B cell (primary cell): ENCODE results near the gene SRPK1. TPM values are rescaled to one million over a fixed set of nuclear protein-coding genes. Genes with fewer than 3 reads are reported as not detected.
"Not testable (repeated sequence)": the region's sequence is repeated elsewhere in the genome, so short reads cannot be mapped to it uniquely, and the experiment has no call there.

ENCODE experiments used
- ATAC-seq: fragments of 200-7000 bp; cut with Tn5 transposase; one replicate; pipeline ENCODE4 v1.10.0; 2021; ENCODE audit warnings: low read depth, mild to moderate bottlenecking, moderate number of reproducible peaks, moderate library complexity
- CTCF ChIA-PET: fragments of 350-600 bp; sonication (Branson Sonifier 250); formaldehyde crosslinking; loops from one replicate; lab custom pipeline; 2021; ENCODE audit warnings: antibody characterized with exemption, inconsistent platforms; lab: Charles Lee
- POLR2A ChIA-PET: fragments of 350-600 bp; sonication (Branson Sonifier 250); formaldehyde crosslinking; loops from one replicate; lab custom pipeline; 2021; ENCODE audit warnings: antibody characterized with exemption; lab: Charles Lee
- DNase-seq: peaks from one replicate; pipeline ENCODE4 v3.0.0; 2013
- H2AFZ ChIP-seq: 2 replicates; pipeline ENCODE4 v1.6.1; 2012; ENCODE audit warnings: mild to moderate bottlenecking, low read depth, low read length; ENCODE audit not compliant: insufficient read depth, poor library complexity, severe bottlenecking
- H3K27ac ChIP-seq, 2 donors: 1 replicate in 1 of 2; 2 replicates in 1 of 2; pipeline ENCODE4 v1.5.1; 2012 to 2013; ENCODE audit warnings: low read length in 2 of 2, mild to moderate bottlenecking in 2 of 2, moderate library complexity in 1 of 2
- H3K27me3 ChIP-seq, 4 experiments: fragments of 200-600 bp in 1 of 4; sonication (generic) in 1 of 4; replicated peaks in 1 of 4; 1 replicate in 2 of 4; 2 replicates in 2 of 4; pipeline versions ENCODE4 v1.6.1 to v1.7.0; 2013 to 2016; ENCODE audit warnings: low read length in 3 of 4, mild to moderate bottlenecking in 2 of 4, mixed read lengths in 1 of 4, moderate library complexity in 1 of 4; ENCODE audit not compliant: insufficient read depth in 4 of 4, control insufficient read depth in 3 of 4; ENCODE audit errors: control extremely low read depth in 1 of 4
- H3K36me3 ChIP-seq, 2 experiments: replicated peaks in 1 of 2; 1 replicate in 1 of 2; 2 replicates in 1 of 2; pipeline versions ENCODE4 v1.6.1 to v1.7.1; 2013; ENCODE audit warnings: low read length in 1 of 2; ENCODE audit not compliant: insufficient read depth in 2 of 2, control insufficient read depth in 1 of 2; ENCODE audit errors: control extremely low read depth in 1 of 2, extremely low read depth in 1 of 2
- H3K4me1 ChIP-seq, 2 donors: fragments of 200-600 bp in 1 of 2; sonication (generic) in 1 of 2; 1 replicate in 1 of 2; 2 replicates in 1 of 2; pipeline versions ENCODE4 v1.5.1 to v1.6.1; 2013 to 2017; ENCODE audit warnings: low read length in 2 of 2; ENCODE audit not compliant: control insufficient read depth in 2 of 2, insufficient read depth in 2 of 2
- H3K4me2 ChIP-seq: replicated peaks from 2 replicates; pipeline ENCODE3; 2012; ENCODE audit warnings: mild to moderate bottlenecking, low read depth, low read length; ENCODE audit not compliant: poor library complexity, severe bottlenecking
- H3K4me3 ChIP-seq, 5 experiments: fragments of 200-600 bp in 1 of 5; sonication (generic) in 1 of 5; 1 replicate in 3 of 5; 2 replicates in 2 of 5; pipeline versions ENCODE4 v1.5.1 to v1.7.0; 2011 to 2016; ENCODE audit warnings: low read length in 4 of 5, mild to moderate bottlenecking in 4 of 5, low read depth in 2 of 5, control low read depth in 1 of 5, moderate library complexity in 1 of 5; ENCODE audit not compliant: insufficient read depth in 1 of 5; ENCODE audit errors: control extremely low read depth in 1 of 5, extremely low read depth in 1 of 5
- H3K79me2 ChIP-seq: fragments of 200-600 bp; sonication (generic); one replicate; pipeline ENCODE4 v1.6.0; 2016; ENCODE audit warnings: low read length; ENCODE audit not compliant: control insufficient read depth, insufficient read depth
- H3K9ac ChIP-seq: fragments of 200-600 bp; sonication (generic); 2 replicates; pipeline ENCODE4 v1.6.1; 2017; ENCODE audit warnings: mild to moderate bottlenecking, low read length, moderate library complexity
- H3K9me3 ChIP-seq, 3 donors: one replicate each; pipeline versions ENCODE4 v1.6.1 to v1.7.1; 2013; ENCODE audit warnings: low read length in 2 of 3; ENCODE audit not compliant: control insufficient read depth in 2 of 3, insufficient read depth in 1 of 3; ENCODE audit errors: control extremely low read depth in 1 of 3
- H4K20me1 ChIP-seq: 2 replicates; pipeline ENCODE4 v1.6.0; 2012; ENCODE audit warnings: mild to moderate bottlenecking, low read length; ENCODE audit not compliant: insufficient read depth, control insufficient read depth, poor library complexity, severe bottlenecking
- H3K27ac Mint-ChIP-seq: one replicate; pipeline ENCODE4 v1.8.0; 2021; ENCODE audit warnings: mixed read lengths
- H3K27me3 Mint-ChIP-seq: one replicate; pipeline ENCODE4 v1.8.0; 2021; ENCODE audit warnings: mixed read lengths
- H3K4me1 Mint-ChIP-seq: one replicate; pipeline ENCODE4 v1.8.0; 2021; ENCODE audit warnings: mixed read lengths
- H3K4me3 Mint-ChIP-seq: one replicate; pipeline ENCODE4 v1.8.0; 2021; ENCODE audit warnings: mixed read lengths
- H3K9me3 Mint-ChIP-seq: one replicate; pipeline ENCODE4 v1.8.0; 2022; ENCODE audit warnings: mixed read lengths; ENCODE audit not compliant: insufficient read depth
- CTCF ChIP-seq: fragments of 200-600 bp; IDR thresholded peaks from one replicate; pipeline ENCODE4 v1.8.0; 2022; ENCODE audit warnings: antibody characterized with exemption, mild to moderate bottlenecking
- EZH2 ChIP-seq: IDR thresholded peaks from 2 replicates; pipeline ENCODE4 v1.6.1; 2012; ENCODE audit warnings: borderline replicate concordance, low read depth, mild to moderate bottlenecking, moderate library complexity, low read length; ENCODE audit not compliant: insufficient read depth, poor library complexity, severe bottlenecking
- WGBS: methylation state at CpG from one replicate; pipeline ENCODE4 v1.1.5; 2013; ENCODE audit warnings: missing lambda C conversion rate; ENCODE audit not compliant: insufficient coverage; 5-methylcytosine and 5-hydroxymethylcytosine counted together
- intact Hi-C: fragments of 100-400 bp; cut with micrococcal nuclease; formaldehyde crosslinking; loops from one replicate; pipeline ENCODE4 v1.10.0; 2022
- polyA plus RNA-seq: library from polyadenylated mRNA; depleted of rRNA; stranded (reverse); fragments of >200 nt; gene quantifications from 2 replicates; pipeline ENCODE4 v1.2.3, GENCODE V29; 2012
- total RNA-seq, 2 donors: library from RNA; stranded (reverse); fragments of 120-200 nt in 1 of 2; gene quantifications; 1 replicate in 1 of 2; 2 replicates in 1 of 2; pipeline versions ENCODE4 v1.2.3 to v1.2.4, GENCODE V29; 2013 to 2022

The SRPK1 gene
- total and polyA plus RNA-seq, 2 donors (not counting 1 experiment from before 2014, with no cell fraction given) = 9.7 to 53.3 TPM

GRCh38 chr6:35911871-35912653, 8.8 kb downstream of the SRPK1 start:
- ChIA-PET CTCF (no interaction called here), POLR2A (no interaction called here)
- H2AFZ ChIP-seq = no peak overlapping the region
- Mint-ChIP-seq H3K27ac (no peak overlapping the region), H3K4me3 (no peak overlapping the region), H3K9me3 (peaks cover 10% of the 10 kb centered on the region), H3K27me3 (no peaks in the 10 kb centered on the region), H3K4me1 (peaks cover 2% of the 10 kb centered on the region)
- H3K9me3 ChIP-seq = peaks cover 1 to 28% (median 27%) of the 10 kb centered on the region in 3 donors
- DNase-seq = no peak
- H3K79me2 ChIP-seq = peaks cover 33% of the 10 kb centered on the region
- no peaks in the 10 kb centered on the region for H3K27me3 ChIP-seq
- no peak overlapping the region for H3K4me2 ChIP-seq
- no peak overlapping the region for H3K27ac ChIP-seq
- peaks cover 3 to 13% of the 10 kb centered on the region in 2 experiments for H3K36me3 ChIP-seq
- no peak overlapping the region for H3K4me3 ChIP-seq
- H4K20me1 ChIP-seq = no peaks in the 10 kb centered on the region
- TF ChIP-seq CTCF = no peak
- no peak for TF ChIP-seq EZH2
- no peak for ATAC-seq
- intact Hi-C loops = loop anchor here (10.0 kb wide), 1 partner anchor 183 kb away; no protein-coding TSS in a partner anchor
- no peak overlapping the region for H3K9ac ChIP-seq
- H3K4me1 ChIP-seq = no peaks in the 10 kb centered on the region
- 98% methylated on average over 4 of the region's 8 CpGs for WGBS

- H3K27me3 ChIP-seq, H3K4me1 ChIP-seq, H2AFZ ChIP-seq, H3K4me2 ChIP-seq, CTCF ChIA-PET, H3K9ac ChIP-seq, H3K27me3 Mint-ChIP-seq, intact Hi-C loops, ATAC-seq, H3K27ac ChIP-seq, POLR2A ChIA-PET, H3K9me3 Mint-ChIP-seq, H3K4me3 ChIP-seq, H3K4me3 Mint-ChIP-seq, H4K20me1 ChIP-seq, DNase-seq, H3K4me1 Mint-ChIP-seq, H3K27ac Mint-ChIP-seq: not testable (repeated sequence)
- 100% methylated on average over 1 of the region's 2 CpGs for WGBS
- peaks cover 3 to 15% of the 10 kb centered on the region in 2 experiments for H3K36me3 ChIP-seq
- peaks cover 1 to 28% (median 27%) of the 10 kb centered on the region in 3 donors for H3K9me3 ChIP-seq
- peaks cover 36% of the 10 kb centered on the region for H3K79me2 ChIP-seq
These were observed 11.3 kb downstream of the SRPK1 start for GRCh38 chr6:35909571-35909970.

DNA sequence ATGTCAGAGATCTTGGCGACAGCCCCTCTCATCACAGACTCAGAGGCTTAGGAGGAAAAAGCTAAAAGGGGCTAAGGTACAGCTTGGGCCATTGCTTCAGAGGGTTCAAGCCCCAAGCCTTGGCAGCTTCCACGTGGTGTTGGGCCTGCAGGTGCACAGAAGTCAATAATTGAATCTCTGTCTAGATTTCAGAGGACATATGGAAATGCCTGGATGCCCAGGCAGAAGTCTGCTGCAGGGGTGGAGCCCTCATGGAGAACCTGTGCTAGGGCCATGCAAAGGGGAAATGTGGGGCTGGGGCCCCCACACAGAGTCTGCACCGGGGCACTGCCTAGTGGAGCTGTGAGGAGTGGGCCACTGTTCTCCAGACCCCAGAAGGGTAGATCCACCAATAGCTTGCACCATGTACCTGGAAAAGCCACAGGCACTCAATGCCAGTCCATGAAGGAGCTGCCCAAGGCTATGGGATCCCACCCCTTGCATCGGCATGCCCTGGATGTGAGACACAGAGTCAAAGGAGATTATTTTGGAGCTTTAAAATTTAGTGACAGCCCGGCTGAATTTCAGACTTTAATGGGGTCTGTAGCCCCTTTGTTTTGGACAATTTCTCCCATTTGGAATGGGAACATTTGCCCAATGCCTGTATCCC, 12.0 kb downstream of the SRPK1 start:
- CTCF ChIA-PET, H3K4me2 ChIP-seq, DNase-seq, H3K4me1 ChIP-seq, intact Hi-C loops, H3K27me3 Mint-ChIP-seq, H3K4me3 ChIP-seq, H3K27me3 ChIP-seq, H3K4me3 Mint-ChIP-seq, H2AFZ ChIP-seq, ATAC-seq, H3K4me1 Mint-ChIP-seq, H3K27ac Mint-ChIP-seq, POLR2A ChIA-PET, H3K9ac ChIP-seq, H3K9me3 Mint-ChIP-seq, H4K20me1 ChIP-seq, H3K27ac ChIP-seq: not testable (repeated sequence)
- Histone ChIP-seq H3K36me3 (peaks cover 7 to 18% of the 10 kb centered on the region in 2 experiments), H3K79me2 (peaks cover 42% of the 10 kb centered on the region), H3K9me3 (peaks cover 1 to 28% (median 27%) of the 10 kb centered on the region in 3 donors)
- 100% methylated on average over 3 of the region's 5 CpGs for WGBS
